ENCODE results near the gene CAPSL.
"Not testable (repeated sequence)": the region's sequence is repeated elsewhere in the genome, so short reads cannot be mapped to it uniquely, and the experiment has no call there.

CAPSL gene

GRCh38 chr5:35870605-35871004 lies 67.8 kb downstream of the CAPSL start:
- no peak for DNase-seq

DNA sequence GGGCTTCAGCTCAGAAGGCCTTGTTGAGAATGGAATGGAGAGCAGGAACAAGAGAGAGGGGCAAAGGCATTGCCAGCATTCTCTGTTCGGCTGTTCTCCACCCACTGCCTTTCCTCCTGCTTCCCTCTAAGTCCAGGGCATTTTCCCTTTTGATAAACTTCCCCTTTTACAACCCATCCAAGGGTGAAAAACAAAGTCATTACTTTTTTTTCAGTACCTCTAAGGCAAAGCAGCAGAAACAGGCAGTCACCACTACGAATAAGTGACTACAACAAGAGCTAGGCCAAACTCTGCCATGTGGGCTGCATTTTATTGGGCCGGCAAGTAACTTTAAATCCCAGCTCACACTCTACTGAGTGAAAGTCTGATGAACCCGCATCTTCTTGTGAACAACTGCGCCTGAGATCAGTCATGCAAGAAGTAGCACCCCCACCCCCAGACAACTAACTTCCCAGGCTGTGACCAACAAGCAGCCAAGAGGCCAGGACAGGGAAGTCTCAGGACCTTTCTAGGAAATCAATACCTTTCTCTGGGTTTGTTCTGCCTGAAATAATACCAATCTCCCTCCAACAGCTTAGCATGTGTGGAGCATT lies 68.6 kb downstream of the CAPSL start:
- DNase-seq, result no peak

- no peak for DNase-seq
These were observed 70.4 kb downstream of the CAPSL start for GRCh38 chr5:35867998-35868397.

GRCh38 chr5:35863159-35863558 lies 75.3 kb downstream of the CAPSL start:
- no peak for DNase-seq

DNA sequence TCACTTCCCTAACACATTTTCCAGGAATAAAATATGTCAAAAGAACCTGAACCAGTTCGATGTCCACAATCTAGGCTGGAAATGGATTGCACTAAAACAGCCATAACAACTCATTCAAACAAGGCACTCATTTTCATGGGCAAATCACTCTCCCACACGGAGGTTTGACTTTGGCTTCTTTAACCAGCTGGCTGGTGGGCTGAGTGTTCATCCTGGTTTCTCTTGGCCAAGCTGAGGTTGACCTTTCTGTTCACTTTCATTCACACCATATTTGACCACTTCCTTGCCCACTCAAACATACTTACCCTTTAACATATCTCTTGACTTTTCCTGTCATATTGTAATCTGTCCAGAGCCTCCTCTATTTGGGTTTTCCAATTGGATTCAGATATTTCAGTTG lies 76.3 kb downstream of the CAPSL start:
- no peak for DNase-seq

DNA sequence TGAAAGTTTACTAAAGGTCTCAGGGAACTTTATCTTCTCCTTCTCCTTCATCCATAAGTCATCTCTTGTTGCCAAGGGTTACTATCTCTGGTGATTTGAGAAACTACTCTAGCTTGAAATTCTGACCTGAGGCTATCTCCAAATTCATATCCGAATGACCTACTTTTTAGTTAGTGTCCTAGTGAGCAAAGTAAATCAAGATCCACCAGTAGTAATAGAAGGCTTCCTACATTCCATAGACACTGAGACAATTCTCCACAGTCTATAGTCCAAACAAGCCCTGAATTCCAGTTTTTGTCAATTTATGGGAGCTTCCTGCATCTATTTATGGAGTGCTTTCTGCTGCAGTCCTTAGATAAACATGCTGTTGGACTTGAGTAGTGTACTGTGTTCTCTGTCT lies 76.7 kb downstream of the CAPSL start:
- DNase-seq, result no peak

GRCh38 chr5:35860686-35861085 lies 77.7 kb downstream of the CAPSL start:
- DNase-seq, result no peak

DNA sequence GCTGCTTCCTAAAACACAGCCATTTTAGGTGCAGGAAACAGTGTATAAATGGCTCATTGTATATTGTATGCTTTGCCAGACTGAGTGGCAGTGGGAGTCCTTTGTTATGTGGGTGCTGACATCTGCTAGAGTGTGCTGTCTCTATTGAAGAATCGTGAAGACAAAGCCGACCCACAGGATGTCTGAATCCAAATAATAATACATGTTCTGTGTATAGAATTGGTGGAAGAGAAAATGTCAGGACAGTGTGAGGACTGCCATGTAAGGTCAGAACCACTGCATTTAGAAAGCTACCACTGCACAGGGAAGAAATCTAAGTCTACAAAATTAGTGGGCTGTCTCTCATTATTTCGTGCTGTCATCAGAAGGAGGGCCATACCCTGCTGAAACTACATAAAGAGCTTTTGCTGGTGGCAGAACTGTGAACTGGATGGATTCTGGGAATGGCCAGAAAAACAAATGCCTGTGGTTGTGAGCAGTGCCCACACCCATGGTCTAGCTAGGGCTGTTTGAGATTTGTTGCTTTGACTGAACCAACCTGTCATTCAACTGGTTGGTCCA lies 79.2 kb downstream of the CAPSL start:
- DNase-seq, result no peak

DNA sequence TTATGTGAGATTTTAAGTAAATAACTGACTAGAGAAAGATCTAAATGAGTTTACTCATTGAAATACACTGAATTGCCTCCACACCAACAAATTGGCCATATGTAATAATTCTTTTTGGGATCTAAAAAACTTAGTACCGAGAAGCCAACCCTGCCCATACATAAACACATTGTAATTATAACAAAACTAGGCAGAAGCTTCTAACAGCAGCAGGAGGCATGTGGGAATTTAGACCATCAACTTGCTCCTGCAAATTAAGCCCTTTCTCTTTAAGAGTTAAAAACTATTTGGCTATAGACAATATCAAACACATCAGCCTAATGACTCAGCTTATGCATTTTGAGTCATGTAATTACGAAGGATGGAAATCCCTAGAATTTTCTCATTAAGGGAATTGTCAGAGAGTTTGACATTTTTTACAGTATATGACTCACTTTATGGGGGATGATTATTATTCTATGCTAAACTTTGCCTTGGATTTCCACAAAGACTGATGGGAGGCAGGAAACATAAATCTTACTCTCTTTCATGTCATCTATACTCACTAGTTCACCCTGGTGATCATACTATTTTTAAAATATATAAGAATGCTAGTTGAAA lies 80.7 kb downstream of the CAPSL start:
- DNase-seq, result no peak

- no peak for DNase-seq
These were observed 81.6 kb downstream of the CAPSL start, which contains the start of gene IL7R for GRCh38 chr5:35856765-35857351. Gene IL7R, plus strand, starts transcription at chr5:35856891. Its CDS starts 87 bp downstream, at chr5:35856978.

GRCh38 chr5:35856186-35856764 lies 82.1 kb downstream of the CAPSL start:
- not testable (repeated sequence) for DNase-seq

- no peak for DNase-seq
These were observed 83.2 kb downstream of the CAPSL start for GRCh38 chr5:35855187-35855586.

All from DMS53 (cell line).